HEK293T (cell line): ENCODE results near the gene SYF2.

Source experiments
- CTCF ChIA-PET: fragments of 350-600 bp; formaldehyde crosslinking; extraction: SDS; loops from one replicate; lab custom pipeline; 2021; ENCODE audit warnings: antibody characterized with exemption, inconsistent platforms; lab: Yijun Ruan, JAX
- POLR2A ChIA-PET: fragments of 350-600 bp; formaldehyde crosslinking; extraction: SDS; loops from one replicate; lab custom pipeline; 2020; ENCODE audit warnings: antibody characterized with exemption, inconsistent platforms; lab: Yijun Ruan, JAX
- DNase-seq: peaks from one replicate; pipeline ENCODE4 v3.0.0; 2012; ENCODE audit warnings: mixed read lengths; ENCODE audit errors: extremely low spot score
- ARNT ChIP-seq: fragments of 450-650 bp; IDR thresholded peaks from 2 replicates; pipeline ENCODE4 v1.6.1; 2017; ENCODE audit warnings: mild to moderate bottlenecking
- BHLHE40 ChIP-seq: fragments of 450-650 bp; IDR thresholded peaks from 2 replicates; pipeline ENCODE4 v1.6.1; 2016; ENCODE audit warnings: mild to moderate bottlenecking, moderate library complexity, borderline replicate concordance
- CTBP1 ChIP-seq: fragments of 450-650 bp; IDR thresholded peaks from 2 replicates; pipeline ENCODE4 v1.6.1; 2016; ENCODE audit warnings: borderline replicate concordance
- ELF4 ChIP-seq: fragments of 450-650 bp; IDR thresholded peaks from 2 replicates; pipeline ENCODE4 v1.6.1; 2017; ENCODE audit warnings: antibody characterized with exemption
- FOXA1 ChIP-seq: fragments of 450-650 bp; IDR thresholded peaks from 2 replicates; pipeline ENCODE4 v1.6.1; 2016; ENCODE audit warnings: mild to moderate bottlenecking
- FOXK2 ChIP-seq: fragments of 450-650 bp; IDR thresholded peaks from 2 replicates; pipeline ENCODE4 v1.6.1; 2016; ENCODE audit warnings: mild to moderate bottlenecking
- FOXM1 ChIP-seq: fragments of 450-650 bp; IDR thresholded peaks from 2 replicates; pipeline ENCODE4 v1.6.1; 2017; ENCODE audit warnings: mild to moderate bottlenecking, borderline replicate concordance
- HDGF ChIP-seq: fragments of 450-650 bp; IDR thresholded peaks from 2 replicates; pipeline ENCODE4 v1.6.1; 2017; ENCODE audit warnings: antibody characterized with exemption, borderline replicate concordance
- L3MBTL2 ChIP-seq: fragments of 450-650 bp; conservative IDR thresholded peaks from 2 replicates; pipeline ENCODE4 v1.6.1; 2016; ENCODE audit warnings: mild to moderate bottlenecking
- LEF1 ChIP-seq: fragments of 450-650 bp; IDR thresholded peaks from 2 replicates; pipeline ENCODE4 v1.6.1; 2017; ENCODE audit warnings: mild to moderate bottlenecking, borderline replicate concordance
- NFRKB ChIP-seq: fragments of 450-650 bp; IDR thresholded peaks from 2 replicates; pipeline ENCODE4 v1.6.1; 2016; ENCODE audit warnings: mild to moderate bottlenecking, moderate library complexity
- PKNOX1 ChIP-seq: fragments of 450-650 bp; IDR thresholded peaks from 2 replicates; pipeline ENCODE4 v1.6.1; 2016
- SP1 ChIP-seq: fragments of 450-650 bp; IDR thresholded peaks from 2 replicates; pipeline ENCODE4 v1.6.1; 2017
- SUZ12 ChIP-seq: fragments of 450-650 bp; IDR thresholded peaks from 2 replicates; pipeline ENCODE4 v1.6.1; 2016; ENCODE audit warnings: mild to moderate bottlenecking
- TARDBP ChIP-seq: fragments of 450-650 bp; IDR thresholded peaks from 2 replicates; pipeline ENCODE4 v1.6.1; 2016
- ZNF384 ChIP-seq: fragments of 450-650 bp; IDR thresholded peaks from 2 replicates; pipeline ENCODE4 v1.6.1; 2016

Gene SYF2

GRCh38 chr1:25201006-25201405, 31.3 kb downstream of the SYF2 start:
- ChIA-PET POLR2A (interaction anchor here (1.1 kb wide), 1 partner anchor 47 kb away, joined by 3 read pairs; the partner anchor contains the start of gene RSRP1), CTCF (no interaction called here)
- TF ChIP-seq BHLHE40 (no peak), ZNF384 (no peak), SUZ12 (no peak), CTBP1 (no peak), SP1 (no peak), FOXM1 (no peak), L3MBTL2 (no peak), FOXA1 (no peak), LEF1 (no peak), TARDBP (no peak), HDGF (no peak), ELF4 (no peak), FOXK2 (no peak), NFRKB (no peak)
- no peak for DNase-seq

- TF ChIP-seq FOXM1 (no peak), HDGF (no peak), TARDBP (no peak), SUZ12 (no peak), LEF1 (no peak), FOXK2 (no peak), ARNT (no peak), SP1 (no peak), CTBP1 (no peak), BHLHE40 (no peak), PKNOX1 (no peak), ELF4 (no peak), L3MBTL2 (no peak), FOXA1 (no peak)
- POLR2A ChIA-PET: interaction anchor here (1.3 kb wide), 1 partner anchor 9 kb away, joined by 4 read pairs; no protein-coding TSS in a partner anchor
- no peak for DNase-seq
- CTCF ChIA-PET: no interaction called here
Observed at GRCh38 chr1:25199819-25200620, 32.3 kb downstream of the SYF2 start.

GRCh38 chr1:25198663-25199252, 33.5 kb downstream of the SYF2 start:
- POLR2A ChIA-PET: interaction anchor here (0.6 to 1.3 kb wide), 2 partner anchors 8 to 33 kb away, joined by 3 to 4 read pairs; partner anchors contain the start of gene SYF2
- TF ChIP-seq CTBP1 (no peak), ELF4 (no peak), TARDBP (no peak), LEF1 (no peak), ZNF384 (no peak), FOXA1 (no peak), HDGF (no peak), SP1 (no peak), FOXK2 (no peak), PKNOX1 (no peak), FOXM1 (no peak), L3MBTL2 (no peak), SUZ12 (no peak), ARNT (no peak), NFRKB (no peak), BHLHE40 (no peak)
- DNase-seq: peak; percentile 38
- CTCF ChIA-PET: interaction anchor here (0.8 to 1.6 kb wide), 3 partner anchors 8 to 351 kb away, joined by 3 to 6 read pairs (median 4); no protein-coding TSS in a partner anchor

- ChIA-PET CTCF (interaction anchor here (0.8 to 1.6 kb wide), 4 partner anchors 8 to 350 kb away, joined by 3 to 7 read pairs (median 5); no protein-coding TSS in a partner anchor), POLR2A (interaction anchor here (0.6 to 1.3 kb wide), 2 partner anchors 34 kb away, joined by 3 to 6 read pairs; partner anchors contain the start of gene SYF2)
- 0 out of 2 replicates have a peak, but pooled peaks have one; percentile 19 for TF ChIP-seq L3MBTL2
- TF ChIP-seq CTBP1: no peak
- DNase-seq: no peak
Observed at GRCh38 chr1:25197982-25198662, 34.2 kb downstream of the SYF2 start.

- TF ChIP-seq FOXM1 (no peak), ELF4 (no peak), TARDBP (no peak), CTBP1 (peak; percentile 60; the same call in 1 of the 2 replicates), SP1 (no peak), NFRKB (no peak), HDGF (no peak), PKNOX1 (peak; percentile 96), ARNT (no peak), BHLHE40 (no peak), L3MBTL2 (peak; percentile 76), FOXA1 (no peak)
- POLR2A ChIA-PET: interaction anchor here (1.3 kb wide), 1 partner anchor 35 kb away, joined by 6 read pairs; the partner anchor contains the start of gene SYF2
- DNase-seq: peak; percentile 51
- CTCF ChIA-PET: interaction anchor here (1.0 to 1.6 kb wide), 2 partner anchors 9 to 300 kb away, joined by 6 to 7 read pairs; no protein-coding TSS in a partner anchor
Observed at GRCh38 chr1:25197235-25197975, 34.9 kb downstream of the SYF2 start.
